Measurements from ENCODE around the gene TREML1. TPM values are rescaled to one million over a fixed set of nuclear protein-coding genes. Genes with fewer than 3 reads are reported as not detected.

Gene TREML1
- total and polyA plus RNA-seq, 2 of the 4 experiments (the other 2 are of a cell fraction), result not detected

GRCh38 chr6:41156001-41156400 lies 1.9 kb upstream of the TREML1 start:
- H2AFZ ChIP-seq (replicated peaks; ENCODE audit: low read length, poor library complexity), result no peak overlapping the region
- DNase-seq (no peak), ATAC-seq (ENCODE audit: low read depth) (no peak)
- dilution Hi-C loops (cut with HindIII; ENCODE audit: low sequenced_read_pairs, unreplicated experiment) (no loop called here), intact Hi-C loops (cut with micrococcal nuclease) (no loop called here), in situ Hi-C loops (cut with MboI; ENCODE audit: low sequenced_read_pairs) (no loop called here)
- no peak overlapping the region for H3K4me2 ChIP-seq (ENCODE audit: low read depth, low read length)
- no peaks in the 10 kb centered on the region for H3K9me3 ChIP-seq (ENCODE audit: control insufficient read depth, insufficient read depth, low read length)
- CTCF ChIA-PET, result interaction anchor here (0.6 kb wide), 1 partner anchor 223 kb away, joined by 3 read pairs; no protein-coding TSS in a partner anchor
- no peak overlapping the region for H2BK15ac ChIP-seq (ENCODE audit: low read depth, low read length)
- H4K5ac ChIP-seq (ENCODE audit: low read depth, low read length), result no peak overlapping the region
- BruUV-seq (replicated peaks), result no TSS peak
- H3K9me1 ChIP-seq (ENCODE audit: insufficient read depth, low read length), result no peaks in the 10 kb centered on the region
- H3K18ac ChIP-seq (ENCODE audit: low read depth, low read length), result no peak overlapping the region
- no peak overlapping the region for H3K9ac ChIP-seq (ENCODE audit: low read depth, low read length)
- no peaks in the 10 kb centered on the region for H3K36me3 ChIP-seq (ENCODE audit: control insufficient read depth, insufficient read depth, low read length)
- H3K79me1 ChIP-seq (ENCODE audit: low read depth in 1 of 2, low read length in 2 of 2), result no peaks in the 10 kb centered on the region
- H2BK120ac ChIP-seq (ENCODE audit: low read depth, low read length), result no peak overlapping the region
- no peak overlapping the region for H3K14ac ChIP-seq (replicated peaks; ENCODE audit: low read depth, low read length)
- no peak overlapping the region for H2AK5ac ChIP-seq (ENCODE audit: low read depth, low read length)
- no peak overlapping the region for H3K4me3 ChIP-seq (ENCODE audit: insufficient read depth, low read depth, low read length)
- H3K4me1 ChIP-seq (ENCODE audit: control insufficient read depth, insufficient read depth, low read length), result peaks cover 6% of the 10 kb centered on the region; the same call in 1 of the 2 replicates
- no peak overlapping the region for H4K91ac ChIP-seq (ENCODE audit: insufficient read depth, low read depth, low read length)
- no peaks in the 10 kb centered on the region; the same call in 1 of the 2 replicates for H3K27me3 ChIP-seq (ENCODE audit: control insufficient read depth, insufficient read depth, low read length)
- no CpG with 5 or more reads among the region's 4 CpGs for WGBS, 2 experiments (ENCODE audit: extremely low coverage in 2 of 2, insufficient read length in 1 of 2)
- TF ChIP-seq BHLHE40 (IDR thresholded peaks at IDR 0.05; ENCODE audit: low read depth, low read length) (no peak), POLR2A (IDR thresholded peaks at IDR 0.05; ENCODE audit: low read depth, low read length) (no peak), CHD1 (IDR thresholded peaks at IDR 0.05; ENCODE audit: low read depth, low read length) (no peak), RFX5 (IDR thresholded peaks at IDR 0.05; ENCODE audit: low read depth, low read length) (no peak), CTCF (conservative IDR thresholded peaks at IDR 0.05; ENCODE audit: low read depth, low read length) (no peak), FOS (IDR thresholded peaks at IDR 0.05; ENCODE audit: low read depth, low read length) (no peak), SMC3 (IDR thresholded peaks at IDR 0.05; ENCODE audit: low read depth, low read length) (no peak), RCOR1 (IDR thresholded peaks at IDR 0.05; ENCODE audit: insufficient replicate concordance, low read length) (no peak), CEBPB (IDR thresholded peaks at IDR 0.05; ENCODE audit: low read depth, low read length) (no peak), USF2 (IDR thresholded peaks at IDR 0.05; ENCODE audit: low read depth, low read length) (no peak), MAZ (IDR thresholded peaks at IDR 0.05; ENCODE audit: borderline replicate concordance, low read depth, low read length) (no peak), NFE2L2 (IDR thresholded peaks at IDR 0.05; ENCODE audit: low read depth, low read length) (no peak), MXI1 (IDR thresholded peaks at IDR 0.05; ENCODE audit: borderline replicate concordance, low read depth, low read length) (no peak), RAD21 (IDR thresholded peaks at IDR 0.05; ENCODE audit: low read length) (no peak), ELK1 (IDR thresholded peaks at IDR 0.05; ENCODE audit: borderline replicate concordance, low read depth, low read length) (no peak), MAFK (IDR thresholded peaks at IDR 0.05; ENCODE audit: low read depth, low read length) (no peak)
- no peak overlapping the region for H2BK20ac ChIP-seq (ENCODE audit: low read depth, low read length)
- no peaks in the 10 kb centered on the region for H4K20me1 ChIP-seq (ENCODE audit: insufficient read depth, low read length)
- no peak overlapping the region for H3K23ac ChIP-seq (ENCODE audit: low read depth, low read length)
- no peak overlapping the region for H4K8ac ChIP-seq (ENCODE audit: low read depth in 2 of 2, low read length in 2 of 2)
- H3K27ac ChIP-seq (ENCODE audit: insufficient read depth, low read length), result no peak overlapping the region
- no peak overlapping the region for H3K56ac ChIP-seq (ENCODE audit: extremely low read depth, insufficient read depth, low read length)
- no peak overlapping the region for H2AK9ac ChIP-seq (replicated peaks; ENCODE audit: low read depth, low read length, poor library complexity)
- POLR2A ChIA-PET (ENCODE audit: unreplicated experiment), result no interaction called here
- H2BK5ac ChIP-seq (ENCODE audit: low read depth, low read length, poor library complexity, severe bottlenecking), result no peak overlapping the region
- no peak overlapping the region for H3K4ac ChIP-seq (ENCODE audit: low read depth, low read length)

Data from IMR-90 (cell line).